ENCODE results near the gene RPS5.
"Not testable (repeated sequence)": the region's sequence is repeated elsewhere in the genome, so short reads cannot be mapped to it uniquely, and the experiment has no call there.

RPS5 gene

DNA sequence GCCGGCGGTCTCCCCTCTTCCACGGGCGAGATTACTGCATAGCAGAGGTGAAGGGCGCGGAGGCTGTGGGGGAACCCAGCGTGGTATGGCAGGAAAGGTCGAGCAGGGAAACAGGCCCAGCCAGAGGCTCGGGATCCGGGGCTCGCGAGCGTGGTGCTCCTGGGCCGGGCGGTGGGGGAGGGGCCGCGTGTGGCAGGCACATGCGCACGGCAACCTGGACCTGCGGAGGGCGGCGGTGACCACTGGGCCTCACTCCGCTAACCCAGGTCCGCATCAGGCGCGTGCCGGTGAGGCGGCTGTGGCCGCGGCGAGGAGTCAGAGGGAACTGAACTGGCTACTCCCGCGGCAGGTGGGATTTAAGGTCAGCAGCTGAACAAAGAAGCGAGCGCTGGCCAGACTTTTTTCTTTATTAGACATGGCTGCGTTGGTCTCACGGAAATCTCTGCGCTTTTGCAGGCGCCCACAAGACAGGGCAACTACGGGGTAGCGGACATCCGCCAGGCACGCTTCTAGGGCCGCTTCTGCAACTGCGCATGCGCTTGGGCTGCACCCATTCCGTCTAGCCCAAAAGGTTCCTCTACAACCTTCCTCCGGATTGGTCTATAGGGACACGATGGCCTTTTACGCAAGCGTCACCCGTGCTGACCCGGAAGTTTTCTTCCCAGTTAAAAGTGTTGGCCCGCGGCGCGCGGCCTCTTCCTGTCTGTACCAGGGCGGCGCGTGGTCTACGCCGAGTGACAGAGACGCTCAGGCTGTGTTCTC, at the start of gene RPS5:
Gene RPS5 (plus strand): TSS at position 694 of the 762 bp plus-strand sequence. CDS start 869 bp downstream, outside the sequence.
- peak; percentile 100 for DNase-seq (ENCODE audit: low spot score)

GRCh38 chr19:58338336-58338735, 48.7 kb upstream of the RPS5 start:
- DNase-seq (ENCODE audit: low spot score) = no peak

GRCh38 chr19:58338825-58339558, 48.1 kb upstream of the RPS5 start:
- no peak for DNase-seq (ENCODE audit: low spot score)

- DNase-seq (ENCODE audit: low spot score) = no peak
These were observed 41.5 kb upstream of the RPS5 start for GRCh38 chr19:58345558-58345957.

DNA sequence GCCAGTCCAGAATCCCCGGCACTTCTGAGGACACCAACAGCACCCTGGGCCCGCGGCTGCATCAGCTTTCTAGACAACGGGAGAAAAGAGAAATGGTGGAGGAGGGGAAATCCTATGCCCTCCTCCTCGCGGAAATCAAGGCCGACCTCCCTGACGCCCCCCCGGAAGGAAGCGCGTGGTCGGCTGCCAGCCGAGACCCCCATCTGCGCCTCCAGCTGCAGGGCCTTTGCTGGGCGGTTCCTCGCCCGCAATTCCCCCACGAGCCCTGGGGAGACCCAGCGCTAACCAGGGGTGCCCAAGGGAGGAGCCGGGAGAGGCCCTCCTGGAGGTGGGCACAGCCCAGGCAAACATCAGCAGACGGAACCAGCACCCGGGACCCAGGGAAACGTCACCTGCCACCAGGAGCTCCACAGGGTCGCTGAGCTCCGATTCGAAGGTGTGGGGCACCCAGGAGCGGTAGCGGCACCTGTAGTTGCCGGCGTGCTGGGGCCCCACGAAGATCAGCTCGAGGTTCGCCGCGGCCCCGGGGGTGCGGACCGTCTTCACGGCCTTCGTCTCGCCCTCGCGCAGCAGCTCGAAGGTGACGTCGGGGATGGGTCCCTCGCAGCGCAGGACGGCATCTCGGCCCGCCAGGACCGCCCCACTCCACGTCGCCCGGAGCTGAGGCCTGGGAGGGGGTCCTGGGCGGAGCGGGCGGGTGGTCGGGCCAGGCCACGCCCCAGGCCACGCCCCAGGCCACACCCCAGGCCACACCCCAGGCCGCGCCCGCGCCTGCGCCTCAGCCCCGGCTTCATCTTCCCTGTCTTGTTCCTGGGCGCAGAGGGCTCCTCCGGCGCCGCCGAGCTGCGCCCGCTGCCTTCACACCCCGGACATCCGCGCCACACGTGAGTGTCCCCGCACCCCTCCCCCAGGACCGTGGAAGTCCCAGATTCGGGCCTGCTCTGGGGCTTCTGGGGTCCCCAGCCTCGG, 39.8 kb upstream of the RPS5 start:
- peak; percentile 94 for DNase-seq (ENCODE audit: low spot score)

DNA sequence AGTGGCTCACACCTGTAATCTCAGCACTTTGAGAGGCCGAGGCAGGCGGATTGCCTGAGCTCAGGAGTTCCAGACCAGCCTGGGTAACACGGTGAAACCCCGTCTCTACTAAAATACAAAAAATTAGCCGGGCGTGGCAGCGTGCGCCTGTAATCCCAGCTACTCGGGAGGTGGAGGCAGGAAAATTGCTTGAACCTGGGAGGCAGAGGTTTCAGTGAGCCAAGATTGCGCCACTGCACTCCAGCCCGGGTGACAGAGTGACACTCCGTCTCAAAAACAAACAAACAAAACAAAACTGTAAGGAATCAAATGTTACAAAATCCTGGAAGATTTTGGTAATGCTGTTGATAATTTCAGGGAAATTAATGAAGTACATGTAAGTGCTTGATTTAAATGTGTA, 39.0 kb upstream of the RPS5 start:
- DNase-seq (ENCODE audit: low spot score) = not testable (repeated sequence)

GRCh38 chr19:58349590-58349989, 37.5 kb upstream of the RPS5 start:
- no peak for DNase-seq (ENCODE audit: low spot score)

DNA sequence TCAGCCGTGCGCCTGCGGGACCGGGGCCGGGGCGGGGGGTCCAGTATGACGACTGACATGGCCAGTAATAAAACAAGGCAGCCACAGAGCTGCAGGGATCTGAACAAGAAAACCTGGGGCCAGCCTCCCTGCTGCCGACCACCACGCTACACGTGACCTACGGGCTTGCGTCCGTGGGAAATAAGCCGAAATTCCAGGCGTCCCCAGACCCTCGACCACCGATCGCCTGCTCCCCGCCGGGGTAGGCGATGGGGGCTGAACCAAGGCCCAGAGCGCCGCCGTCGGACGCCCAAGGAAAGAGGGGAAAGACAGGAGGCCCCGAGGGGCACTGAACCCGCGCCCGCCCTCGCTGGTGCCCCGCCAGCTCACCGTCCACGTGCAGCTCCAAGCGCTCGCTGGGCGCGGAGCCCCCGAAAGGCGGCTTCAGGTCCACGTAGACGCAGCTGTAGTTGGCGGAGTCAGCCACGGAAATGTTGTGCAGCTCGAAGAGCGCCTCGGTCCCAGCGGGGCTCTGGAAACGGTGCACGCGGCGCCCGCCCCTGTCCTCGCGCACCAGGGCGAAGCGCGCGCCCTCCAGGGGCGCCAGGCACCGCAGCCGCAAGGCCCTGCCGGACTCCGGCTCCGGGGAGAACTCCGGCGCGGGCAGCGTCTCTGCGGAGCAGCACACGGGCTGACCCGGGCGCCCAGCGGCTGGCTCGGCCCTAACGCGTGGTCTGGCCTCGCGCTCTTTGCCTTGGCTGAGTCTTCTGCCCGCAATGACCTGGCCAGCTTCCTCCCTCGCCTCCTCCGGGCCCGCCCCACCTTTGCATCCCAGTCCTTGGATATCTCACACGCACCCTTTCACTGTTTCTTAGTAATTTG, 36.8 kb upstream of the RPS5 start:
- DNase-seq (ENCODE audit: low spot score) = no peak

DNA sequence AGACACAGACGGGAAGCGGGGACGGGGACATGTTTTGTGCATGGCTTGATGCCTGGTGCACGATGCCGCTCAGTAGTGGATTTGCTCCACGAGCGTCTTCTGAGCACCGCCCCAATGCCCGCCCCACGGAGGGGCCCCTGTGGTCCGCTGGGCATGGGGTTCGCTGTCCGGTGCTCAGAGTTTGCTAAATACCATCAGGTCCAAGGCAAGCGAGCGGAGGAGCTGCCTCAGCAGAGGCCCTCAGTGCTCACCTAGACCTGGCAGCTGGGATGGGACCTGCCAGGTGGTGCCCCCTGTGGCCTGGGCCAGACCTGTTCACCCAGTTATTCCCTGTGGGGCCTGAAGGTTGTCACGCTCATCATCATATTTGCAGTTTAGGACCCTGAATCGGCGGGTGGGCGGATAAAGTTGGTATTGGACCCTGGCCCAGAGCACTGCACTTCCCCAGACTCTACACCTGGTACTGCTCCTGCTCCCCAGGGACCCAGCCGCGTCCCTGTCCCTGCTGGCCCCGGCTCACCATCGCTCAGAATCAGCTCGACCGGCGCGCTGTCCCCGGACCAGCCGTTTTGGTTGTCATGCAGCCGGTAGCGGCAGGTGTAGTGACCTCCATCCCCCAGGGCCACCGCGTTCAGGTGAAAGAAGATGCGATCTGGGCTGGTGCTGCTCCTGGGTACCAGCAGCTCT, 36.1 kb upstream of the RPS5 start:
- DNase-seq (ENCODE audit: low spot score) = no peak

DNA sequence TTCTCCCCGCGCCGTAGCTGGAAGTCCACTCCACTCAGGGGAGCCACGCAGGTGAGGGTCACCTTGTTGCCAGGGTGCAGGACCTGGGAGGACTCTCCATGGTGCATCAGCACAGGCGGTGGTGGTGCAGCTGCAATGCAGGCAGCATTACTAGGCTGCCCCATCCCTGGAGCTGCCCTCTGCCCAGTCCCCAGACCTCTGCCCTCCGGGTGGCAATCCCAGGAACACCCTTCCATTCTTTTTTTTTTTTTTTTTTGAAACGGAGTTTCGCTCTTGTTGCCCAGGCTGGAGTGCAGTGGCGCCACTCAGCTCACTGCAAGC, 35.6 kb upstream of the RPS5 start:
- no peak for DNase-seq (ENCODE audit: low spot score)

- no peak for DNase-seq (ENCODE audit: low spot score)
These were observed 34.9 kb upstream of the RPS5 start for GRCh38 chr19:58351990-58352755.

DNA sequence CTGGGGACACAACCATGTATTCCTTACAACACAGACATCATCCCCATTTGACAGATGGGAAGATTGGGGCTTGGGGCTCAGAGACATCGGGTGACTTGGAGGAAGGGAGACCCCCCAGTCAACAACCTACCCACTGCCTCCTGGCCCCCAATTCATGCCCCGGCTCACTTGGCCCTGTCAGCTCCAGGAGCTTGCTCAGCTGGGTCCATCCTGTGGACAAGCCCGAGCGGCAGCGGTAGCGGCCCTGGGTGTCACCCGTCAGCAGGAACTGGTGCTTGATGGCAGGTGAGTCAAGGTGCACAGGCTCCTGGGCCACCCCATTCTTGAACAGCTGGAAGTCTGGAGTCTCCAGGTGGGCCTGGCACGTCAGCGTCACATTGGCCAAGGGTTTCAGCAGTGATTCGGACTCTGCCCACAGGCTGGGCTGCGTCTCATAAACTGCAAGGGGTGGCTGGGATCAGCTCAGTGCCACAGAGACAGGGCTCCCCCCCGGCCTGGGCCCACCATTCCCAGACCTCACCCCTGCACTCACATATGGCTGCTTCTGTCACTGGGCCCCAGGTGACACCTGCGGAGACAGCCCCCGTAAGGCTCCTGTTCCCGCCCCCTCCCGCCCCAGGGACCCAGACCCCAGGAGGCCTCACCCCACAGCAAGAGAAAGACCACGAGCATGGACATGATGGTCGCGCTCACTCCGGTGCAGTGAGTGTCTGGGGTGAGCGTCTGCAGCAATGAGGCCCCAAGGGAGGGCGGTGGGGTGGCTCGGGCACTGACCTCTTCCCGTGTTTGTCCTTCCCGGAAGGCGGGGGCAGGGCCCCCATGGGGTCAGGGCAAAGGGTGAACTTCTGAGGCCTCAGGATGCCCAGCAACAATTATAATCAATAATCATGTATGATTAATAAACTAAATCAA, 34.1 kb upstream of the RPS5 start, which contains the start of gene A1BG:
Gene A1BG (minus strand): TSS at position 733 of the 912 bp plus-strand sequence. CDS start 55 bp downstream, at position 678.
- DNase-seq (ENCODE audit: low spot score) = no peak

GRCh38 chr19:58353717-58354477, 33.2 kb upstream of the RPS5 start:
- no peak for DNase-seq (ENCODE audit: low spot score)

GRCh38 chr19:58354478-58355030, 32.5 kb upstream of the RPS5 start:
- DNase-seq (ENCODE audit: low spot score) = no peak

- DNase-seq (ENCODE audit: low spot score) = no peak
These were observed 31.8 kb upstream of the RPS5 start for GRCh38 chr19:58355215-58355796.

DNA sequence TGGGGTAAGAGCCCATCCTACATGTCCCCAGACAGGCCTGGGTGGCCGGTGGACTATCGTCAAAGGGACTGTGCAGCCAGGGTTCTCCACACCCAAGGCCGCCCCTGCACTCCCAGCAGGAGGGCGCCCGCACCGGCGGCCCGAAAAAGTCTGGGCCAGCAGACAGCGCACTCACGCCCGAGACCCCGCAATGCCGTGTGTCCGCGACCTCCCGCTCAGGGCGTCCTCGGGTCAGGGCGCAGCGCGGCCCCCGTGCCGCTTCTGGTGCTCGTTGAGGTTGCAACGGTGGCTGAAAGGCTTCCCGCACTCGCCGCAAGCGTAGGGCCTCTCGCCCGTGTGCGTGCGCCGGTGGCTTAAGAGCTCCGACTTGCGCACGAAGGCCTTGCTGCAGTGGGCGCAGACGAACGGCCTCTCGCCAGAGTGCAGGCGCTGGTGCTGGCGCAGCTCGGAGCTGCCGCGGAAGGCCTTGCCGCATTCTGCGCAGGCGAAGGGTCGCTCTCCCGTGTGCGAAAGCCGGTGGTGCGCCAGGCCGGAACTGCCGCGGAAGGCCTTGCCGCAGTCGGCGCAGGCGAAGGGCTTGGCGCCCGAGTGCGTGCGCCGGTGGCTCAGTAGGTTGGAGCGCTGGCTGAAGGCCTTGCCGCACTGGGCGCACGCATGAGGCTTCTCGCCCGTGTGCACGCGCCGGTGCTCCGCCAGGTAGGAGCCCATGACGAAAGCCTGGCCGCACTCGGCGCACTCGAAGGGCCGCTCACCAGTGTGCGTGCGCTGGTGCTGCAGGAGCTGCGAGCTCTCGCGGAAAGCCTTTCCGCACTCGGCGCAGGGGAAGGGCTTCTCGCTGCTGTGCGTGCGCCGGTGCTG, 30.9 kb upstream of the RPS5 start:
- DNase-seq (ENCODE audit: low spot score) = peak; percentile 50
